ENCODE data around the gene PRKCA. TPM values are rescaled to one million over a fixed set of nuclear protein-coding genes. Genes with fewer than 3 reads are reported as not detected.

The PRKCA gene
- total and polyA plus RNA-seq, 2 of the 13 experiments (the other 11 are each of a cell fraction or from before 2014, with no cell fraction given), result 18.5 to 21.5 TPM

DNA sequence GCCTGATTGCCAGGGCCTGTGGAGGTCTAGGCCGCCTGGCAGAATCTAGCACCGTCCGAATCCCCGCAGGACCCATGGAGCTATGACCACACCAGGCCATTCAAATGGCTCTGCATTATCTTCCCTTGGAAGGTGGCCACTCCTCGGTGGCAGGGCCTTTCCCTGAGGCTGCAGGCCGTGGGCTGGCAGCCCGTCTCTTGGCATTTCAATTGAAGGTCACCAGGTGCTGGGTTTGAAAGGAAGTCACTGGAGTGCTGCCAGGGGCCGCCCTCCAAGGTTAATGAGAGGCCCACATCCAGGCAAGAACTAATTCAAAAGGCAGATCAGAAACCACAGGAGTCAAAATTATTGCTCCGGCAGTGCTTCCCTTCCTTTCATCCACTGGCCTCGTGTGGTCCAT, 504.8 kb downstream of the PRKCA start:
- FAIRE-seq (no peak), DNase-seq (ENCODE audit: low spot score) (no peak), ATAC-seq (no peak; the same call in 1 of the 3 replicates)
- no TSS peak for BruUV-seq (replicated peaks)
- no peak overlapping the region for H3K4me2 ChIP-seq (ENCODE audit: low read depth, low read length)
- H3K79me2 ChIP-seq (ENCODE audit: insufficient read depth, low read length), result no peaks in the 10 kb centered on the region
- no peak overlapping the region for H3K4me3 ChIP-seq (replicated peaks in 1 of 3; ENCODE audit: insufficient read depth in 1 of 3, low read depth in 2 of 3, low read length in 3 of 3)
- peaks cover 1 to 8% of the 10 kb centered on the region in 2 experiments; a peak in 1 of 5 replicates for H3K36me3 ChIP-seq (replicated peaks in 1 of 2; ENCODE audit: control insufficient read depth in 1 of 2, insufficient read depth in 2 of 2, low read length in 2 of 2)
- 74% methylated on average over 6 of the region's 10 CpGs for WGBS (ENCODE audit: low lambda C conversion rate)
- no peak overlapping the region for H3K27ac ChIP-seq (ENCODE audit: extremely low read length, insufficient read depth, low read length)
- no peak overlapping the region for H2AFZ ChIP-seq (ENCODE audit: low read length)
- ChIA-PET CTCF (ENCODE audit: low intra/inter-chr PET ratio, low total read pairs) (no interaction called here), POLR2A (no interaction called here)
- in situ Hi-C loops (cut with HindIII; ENCODE audit: extremely low pct_ligation_motif_present, low pct_unique_long_range_greater_than_20kb) (no loop called here), intact Hi-C loops (cut with micrococcal nuclease; ENCODE audit: unreplicated experiment) (no loop called here)
- peaks cover 25% of the 10 kb centered on the region for H3K4me1 ChIP-seq (ENCODE audit: insufficient read depth, low read length)
- no peaks in the 10 kb centered on the region for H3K9me3 ChIP-seq (ENCODE audit: low read length)
- TF ChIP-seq, protein P1, sequence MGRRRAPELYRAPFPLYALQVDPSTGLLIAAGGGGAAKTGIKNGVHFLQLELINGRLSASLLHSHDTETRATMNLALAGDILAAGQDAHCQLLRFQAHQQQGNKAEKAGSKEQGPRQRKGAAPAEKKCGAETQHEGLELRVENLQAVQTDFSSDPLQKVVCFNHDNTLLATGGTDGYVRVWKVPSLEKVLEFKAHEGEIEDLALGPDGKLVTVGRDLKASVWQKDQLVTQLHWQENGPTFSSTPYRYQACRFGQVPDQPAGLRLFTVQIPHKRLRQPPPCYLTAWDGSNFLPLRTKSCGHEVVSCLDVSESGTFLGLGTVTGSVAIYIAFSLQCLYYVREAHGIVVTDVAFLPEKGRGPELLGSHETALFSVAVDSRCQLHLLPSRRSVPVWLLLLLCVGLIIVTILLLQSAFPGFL (CRISPR knock-in tag; IDR thresholded peaks at IDR 0.05), result no peak
- TF ChIP-seq, protein P2, sequence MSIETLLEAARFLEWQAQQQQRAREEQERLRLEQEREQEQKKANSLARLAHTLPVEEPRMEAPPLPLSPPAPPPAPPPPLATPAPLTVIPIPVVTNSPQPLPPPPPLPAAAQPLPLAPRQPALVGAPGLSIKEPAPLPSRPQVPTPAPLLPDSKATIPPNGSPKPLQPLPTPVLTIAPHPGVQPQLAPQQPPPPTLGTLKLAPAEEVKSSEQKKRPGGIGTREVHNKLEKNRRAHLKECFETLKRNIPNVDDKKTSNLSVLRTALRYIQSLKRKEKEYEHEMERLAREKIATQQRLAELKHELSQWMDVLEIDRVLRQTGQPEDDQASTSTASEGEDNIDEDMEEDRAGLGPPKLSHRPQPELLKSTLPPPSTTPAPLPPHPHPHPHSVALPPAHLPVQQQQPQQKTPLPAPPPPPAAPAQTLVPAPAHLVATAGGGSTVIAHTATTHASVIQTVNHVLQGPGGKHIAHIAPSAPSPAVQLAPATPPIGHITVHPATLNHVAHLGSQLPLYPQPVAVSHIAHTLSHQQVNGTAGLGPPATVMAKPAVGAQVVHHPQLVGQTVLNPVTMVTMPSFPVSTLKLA (IDR thresholded peaks at IDR 0.05), result no peak
- TF ChIP-seq ZNF180 (CRISPR knock-in tag; IDR thresholded peaks at IDR 0.05; ENCODE audit: borderline replicate concordance, low read depth), result no peak
- TF ChIP-seq SMARCC2 (IDR thresholded peaks at IDR 0.05), result no peak
- TF ChIP-seq, protein P3, sequence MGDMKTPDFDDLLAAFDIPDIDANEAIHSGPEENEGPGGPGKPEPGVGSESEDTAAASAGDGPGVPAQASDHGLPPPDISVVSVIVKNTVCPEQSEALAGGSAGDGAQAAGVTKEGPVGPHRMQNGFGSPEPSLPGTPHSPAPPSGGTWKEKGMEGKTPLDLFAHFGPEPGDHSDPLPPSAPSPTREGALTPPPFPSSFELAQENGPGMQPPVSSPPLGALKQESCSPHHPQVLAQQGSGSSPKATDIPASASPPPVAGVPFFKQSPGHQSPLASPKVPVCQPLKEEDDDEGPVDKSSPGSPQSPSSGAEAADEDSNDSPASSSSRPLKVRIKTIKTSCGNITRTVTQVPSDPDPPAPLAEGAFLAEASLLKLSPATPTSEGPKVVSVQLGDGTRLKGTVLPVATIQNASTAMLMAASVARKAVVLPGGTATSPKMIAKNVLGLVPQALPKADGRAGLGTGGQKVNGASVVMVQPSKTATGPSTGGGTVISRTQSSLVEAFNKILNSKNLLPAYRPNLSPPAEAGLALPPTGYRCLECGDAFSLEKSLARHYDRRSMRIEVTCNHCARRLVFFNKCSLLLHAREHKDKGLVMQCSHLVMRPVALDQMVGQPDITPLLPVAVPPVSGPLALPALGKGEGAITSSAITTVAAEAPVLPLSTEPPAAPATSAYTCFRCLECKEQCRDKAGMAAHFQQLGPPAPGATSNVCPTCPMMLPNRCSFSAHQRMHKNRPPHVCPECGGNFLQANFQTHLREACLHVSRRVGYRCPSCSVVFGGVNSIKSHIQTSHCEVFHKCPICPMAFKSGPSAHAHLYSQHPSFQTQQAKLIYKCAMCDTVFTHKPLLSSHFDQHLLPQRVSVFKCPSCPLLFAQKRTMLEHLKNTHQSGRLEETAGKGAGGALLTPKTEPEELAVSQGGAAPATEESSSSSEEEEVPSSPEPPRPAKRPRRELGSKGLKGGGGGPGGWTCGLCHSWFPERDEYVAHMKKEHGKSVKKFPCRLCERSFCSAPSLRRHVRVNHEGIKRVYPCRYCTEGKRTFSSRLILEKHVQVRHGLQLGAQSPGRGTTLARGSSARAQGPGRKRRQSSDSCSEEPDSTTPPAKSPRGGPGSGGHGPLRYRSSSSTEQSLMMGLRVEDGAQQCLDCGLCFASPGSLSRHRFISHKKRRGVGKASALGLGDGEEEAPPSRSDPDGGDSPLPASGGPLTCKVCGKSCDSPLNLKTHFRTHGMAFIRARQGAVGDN (CRISPR knock-in tag; IDR thresholded peaks at IDR 0.05), result 0 out of 2 replicates have a peak, but pooled peaks have one; percentile 20
- TF ChIP-seq, protein P4, sequence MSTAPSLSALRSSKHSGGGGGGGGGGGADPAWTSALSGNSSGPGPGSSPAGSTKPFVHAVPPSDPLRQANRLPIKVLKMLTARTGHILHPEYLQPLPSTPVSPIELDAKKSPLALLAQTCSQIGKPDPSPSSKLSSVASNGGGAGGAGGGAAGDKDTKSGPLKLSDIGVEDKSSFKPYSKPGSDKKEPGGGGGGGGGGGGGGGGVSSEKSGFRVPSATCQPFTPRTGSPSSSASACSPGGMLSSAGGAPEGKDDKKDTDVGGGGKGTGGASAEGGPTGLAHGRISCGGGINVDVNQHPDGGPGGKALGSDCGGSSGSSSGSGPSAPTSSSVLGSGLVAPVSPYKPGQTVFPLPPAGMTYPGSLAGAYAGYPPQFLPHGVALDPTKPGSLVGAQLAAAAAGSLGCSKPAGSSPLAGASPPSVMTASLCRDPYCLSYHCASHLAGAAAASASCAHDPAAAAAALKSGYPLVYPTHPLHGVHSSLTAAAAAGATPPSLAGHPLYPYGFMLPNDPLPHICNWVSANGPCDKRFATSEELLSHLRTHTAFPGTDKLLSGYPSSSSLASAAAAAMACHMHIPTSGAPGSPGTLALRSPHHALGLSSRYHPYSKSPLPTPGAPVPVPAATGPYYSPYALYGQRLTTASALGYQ (CRISPR knock-in tag; IDR thresholded peaks at IDR 0.05), result no peak
- no peak for TF ChIP-seq ATF7 (IDR thresholded peaks at IDR 0.05)
- TF ChIP-seq ATF7 (CRISPR knock-in tag; IDR thresholded peaks at IDR 0.05), result 0 out of 2 replicates have a peak, but pooled peaks have one; percentile 24
- no peak for TF ChIP-seq DR1 (CRISPR knock-in tag; IDR thresholded peaks at IDR 0.05)
- TF ChIP-seq, protein P5, sequence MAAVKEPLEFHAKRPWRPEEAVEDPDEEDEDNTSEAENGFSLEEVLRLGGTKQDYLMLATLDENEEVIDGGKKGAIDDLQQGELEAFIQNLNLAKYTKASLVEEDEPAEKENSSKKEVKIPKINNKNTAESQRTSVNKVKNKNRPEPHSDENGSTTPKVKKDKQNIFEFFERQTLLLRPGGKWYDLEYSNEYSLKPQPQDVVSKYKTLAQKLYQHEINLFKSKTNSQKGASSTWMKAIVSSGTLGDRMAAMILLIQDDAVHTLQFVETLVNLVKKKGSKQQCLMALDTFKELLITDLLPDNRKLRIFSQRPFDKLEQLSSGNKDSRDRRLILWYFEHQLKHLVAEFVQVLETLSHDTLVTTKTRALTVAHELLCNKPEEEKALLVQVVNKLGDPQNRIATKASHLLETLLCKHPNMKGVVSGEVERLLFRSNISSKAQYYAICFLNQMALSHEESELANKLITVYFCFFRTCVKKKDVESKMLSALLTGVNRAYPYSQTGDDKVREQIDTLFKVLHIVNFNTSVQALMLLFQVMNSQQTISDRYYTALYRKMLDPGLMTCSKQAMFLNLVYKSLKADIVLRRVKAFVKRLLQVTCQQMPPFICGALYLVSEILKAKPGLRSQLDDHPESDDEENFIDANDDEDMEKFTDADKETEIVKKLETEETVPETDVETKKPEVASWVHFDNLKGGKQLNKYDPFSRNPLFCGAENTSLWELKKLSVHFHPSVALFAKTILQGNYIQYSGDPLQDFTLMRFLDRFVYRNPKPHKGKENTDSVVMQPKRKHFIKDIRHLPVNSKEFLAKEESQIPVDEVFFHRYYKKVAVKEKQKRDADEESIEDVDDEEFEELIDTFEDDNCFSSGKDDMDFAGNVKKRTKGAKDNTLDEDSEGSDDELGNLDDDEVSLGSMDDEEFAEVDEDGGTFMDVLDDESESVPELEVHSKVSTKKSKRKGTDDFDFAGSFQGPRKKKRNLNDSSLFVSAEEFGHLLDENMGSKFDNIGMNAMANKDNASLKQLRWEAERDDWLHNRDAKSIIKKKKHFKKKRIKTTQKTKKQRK (IDR thresholded peaks at IDR 0.05; ENCODE audit: low read length), result no peak
- no peaks in the 10 kb centered on the region for H4K20me1 ChIP-seq (ENCODE audit: insufficient read depth, low read length)
- no peaks in the 10 kb centered on the region for H3K27me3 ChIP-seq (ENCODE audit: control insufficient read depth in 1 of 2, insufficient read depth in 2 of 2, low read length in 2 of 2)
- no peak overlapping the region for H3K9ac ChIP-seq (ENCODE audit: insufficient read depth, low read depth, low read length)

All from HepG2 (cell line).